Activated T-cell treated with anti-CD3 and anti-CD28 coated beads for 4 hours (primary cell): Measurements from ENCODE around the gene PDXP.
"Not testable (repeated sequence)": the region's sequence is repeated elsewhere in the genome, so short reads cannot be mapped to it uniquely, and the experiment has no call there.

ENCODE experiments used
- DNase-seq: peaks from one replicate; pipeline ENCODE4 v3.0.0-alpha.2; 2020

PDXP gene

GRCh38 chr22:37675930-37676735 is 17.6 kb downstream of the PDXP start:
- no peak for DNase-seq

GRCh38 chr22:37676736-37677492 is 18.4 kb downstream of the PDXP start:
- peak; percentile 98 for DNase-seq

GRCh38 chr22:37677493-37677974 is 19.0 kb downstream of the PDXP start:
- DNase-seq = no peak

- no peak for DNase-seq
These were observed 19.8 kb downstream of the PDXP start for GRCh38 chr22:37678372-37678771.

- no peak for DNase-seq
These were observed 21.1 kb downstream of the PDXP start for GRCh38 chr22:37679670-37680069.

- DNase-seq = no peak
These were observed 21.8 kb downstream of the PDXP start for GRCh38 chr22:37680191-37680851.

- DNase-seq = no peak
These were observed 22.5 kb downstream of the PDXP start for GRCh38 chr22:37681001-37681424.

GRCh38 chr22:37681556-37682049 is 23.1 kb downstream of the PDXP start:
- DNase-seq = peak; percentile 71

- no peak for DNase-seq
These were observed 26.5 kb downstream of the PDXP start for GRCh38 chr22:37684803-37685615.

- DNase-seq = peak; percentile 66
These were observed 27.8 kb downstream of the PDXP start, which contains the start of gene NOL12 for GRCh38 chr22:37686002-37686982. Gene NOL12 (plus strand): TSS chr22:37686343. CDS start chr22:37686393, 50 bp downstream.

- no peak for DNase-seq
These were observed 31.9 kb downstream of the PDXP start for GRCh38 chr22:37690407-37690806.

GRCh38 chr22:37690901-37691504 is 32.5 kb downstream of the PDXP start:
- DNase-seq = no peak

GRCh38 chr22:37692627-37693285 is 34.2 kb downstream of the PDXP start:
- no peak for DNase-seq

- DNase-seq = not testable (repeated sequence)
These were observed 35.6 kb downstream of the PDXP start for GRCh38 chr22:37694131-37694530.

- DNase-seq = not testable (repeated sequence)
These were observed 37.7 kb downstream of the PDXP start for GRCh38 chr22:37696260-37696656.

GRCh38 chr22:37696657-37697537 is 38.4 kb downstream of the PDXP start, which contains the start of gene TRIOBP:
Gene TRIOBP (plus strand): TSS chr22:37697048. CDS start chr22:37701366, 4,318 bp downstream.
- DNase-seq = peak; percentile 72

- DNase-seq = no peak
These were observed 39.0 kb downstream of the PDXP start for GRCh38 chr22:37697538-37697835.

GRCh38 chr22:37701141-37701786 is 42.7 kb downstream of the PDXP start:
- no peak for DNase-seq
